ENCODE data around the gene ALOX12.

DNA sequence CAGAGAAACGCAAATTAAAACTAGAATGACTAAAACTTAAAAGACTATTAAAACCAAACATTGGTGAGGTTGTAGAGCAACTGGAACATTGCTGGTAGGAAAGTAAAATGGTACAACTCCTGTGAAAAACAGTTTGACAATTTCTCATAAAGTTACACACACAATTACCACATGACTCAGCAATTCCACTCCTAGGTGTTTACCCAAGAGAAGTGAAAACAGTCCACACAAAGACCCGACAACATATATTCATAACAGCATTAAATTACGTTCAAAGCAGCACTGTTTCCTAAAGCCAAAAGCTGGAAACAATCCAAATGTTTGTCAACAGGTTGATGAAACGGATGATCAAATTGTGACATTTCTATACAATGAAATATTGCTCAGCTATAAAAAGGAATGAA lies 26.5 kb upstream of the ALOX12 start:
- TF ChIP-seq, protein P1, sequence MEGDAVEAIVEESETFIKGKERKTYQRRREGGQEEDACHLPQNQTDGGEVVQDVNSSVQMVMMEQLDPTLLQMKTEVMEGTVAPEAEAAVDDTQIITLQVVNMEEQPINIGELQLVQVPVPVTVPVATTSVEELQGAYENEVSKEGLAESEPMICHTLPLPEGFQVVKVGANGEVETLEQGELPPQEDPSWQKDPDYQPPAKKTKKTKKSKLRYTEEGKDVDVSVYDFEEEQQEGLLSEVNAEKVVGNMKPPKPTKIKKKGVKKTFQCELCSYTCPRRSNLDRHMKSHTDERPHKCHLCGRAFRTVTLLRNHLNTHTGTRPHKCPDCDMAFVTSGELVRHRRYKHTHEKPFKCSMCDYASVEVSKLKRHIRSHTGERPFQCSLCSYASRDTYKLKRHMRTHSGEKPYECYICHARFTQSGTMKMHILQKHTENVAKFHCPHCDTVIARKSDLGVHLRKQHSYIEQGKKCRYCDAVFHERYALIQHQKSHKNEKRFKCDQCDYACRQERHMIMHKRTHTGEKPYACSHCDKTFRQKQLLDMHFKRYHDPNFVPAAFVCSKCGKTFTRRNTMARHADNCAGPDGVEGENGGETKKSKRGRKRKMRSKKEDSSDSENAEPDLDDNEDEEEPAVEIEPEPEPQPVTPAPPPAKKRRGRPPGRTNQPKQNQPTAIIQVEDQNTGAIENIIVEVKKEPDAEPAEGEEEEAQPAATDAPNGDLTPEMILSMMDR (IDR thresholded peaks at IDR 0.05): no peak
- TF ChIP-seq EZH2 (IDR thresholded peaks at IDR 0.05): no peak
- no peak for TF ChIP-seq EZH2phosphoT487 (IDR thresholded peaks at IDR 0.05)
